Measurements from ENCODE around the gene F10. TPM values are rescaled to one million over a fixed set of nuclear protein-coding genes. Genes with fewer than 3 reads are reported as not detected.
"Not testable (repeated sequence)": the region's sequence is repeated elsewhere in the genome, so short reads cannot be mapped to it uniquely, and the experiment has no call there.

The F10 gene
- total RNA-seq, 5 donors from 2014 or later (not counting 1 experiment from before 2014, with no cell fraction given) = not detected

DNA sequence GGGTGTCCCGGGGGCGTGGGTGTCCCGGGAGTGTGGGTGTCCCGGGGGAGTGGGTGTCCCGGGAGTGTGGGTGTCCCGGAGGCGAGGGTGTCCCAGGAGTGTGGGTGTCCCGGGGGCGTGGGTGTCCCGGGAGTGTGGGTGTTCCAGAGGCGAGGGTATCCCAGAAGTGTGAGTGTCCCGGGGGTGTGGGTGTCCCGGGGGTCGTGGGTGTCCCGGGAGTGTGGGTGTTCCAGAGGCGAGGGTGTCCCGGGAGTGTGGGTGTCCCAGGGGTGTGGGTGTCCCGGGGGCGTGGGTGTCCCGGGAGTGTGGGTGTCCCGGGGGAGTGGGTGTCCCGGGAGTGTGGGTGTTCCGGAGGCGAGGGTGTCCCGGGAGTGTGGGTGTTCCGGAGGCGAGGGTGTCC, 14.1 kb upstream of the F10 start:
- 95% methylated on average over 14 of the region's 27 CpGs for WGBS (ENCODE audit: insufficient coverage)
- H3K27ac Mint-ChIP-seq; H3K36me3 Mint-ChIP-seq; H3K27ac ChIP-seq (ENCODE audit: low read length); H3K4me3 ChIP-seq (ENCODE audit: control insufficient read depth in 1 of 2, extremely low read depth in 1 of 2, low read length in 1 of 2); H3K9me3 ChIP-seq; H3K27me3 Mint-ChIP-seq; H3K9me3 Mint-ChIP-seq; H3K4me1 Mint-ChIP-seq; POLR2A ChIA-PET; H3K4me3 Mint-ChIP-seq; DNase-seq; H3K36me3 ChIP-seq (ENCODE audit: control insufficient read depth in 2 of 2, extremely low read depth in 1 of 2, insufficient read depth in 1 of 2, low read length in 1 of 2); CTCF ChIA-PET; ATAC-seq (replicated peaks in 1 of 4): not testable (repeated sequence)
- peaks cover 3 to 45% of the 10 kb centered on the region in 2 experiments for H3K27me3 ChIP-seq (replicated peaks in 1 of 2; ENCODE audit: control insufficient read depth in 2 of 2, extremely low read depth in 1 of 2, insufficient read depth in 2 of 2, low read length in 1 of 2)
- H3K4me1 ChIP-seq (ENCODE audit: control insufficient read depth in 1 of 2, extremely low read depth in 1 of 2, insufficient read depth in 2 of 2, low read length in 2 of 2) = peaks cover 0 to 21% of the 10 kb centered on the region in 2 experiments

DNA sequence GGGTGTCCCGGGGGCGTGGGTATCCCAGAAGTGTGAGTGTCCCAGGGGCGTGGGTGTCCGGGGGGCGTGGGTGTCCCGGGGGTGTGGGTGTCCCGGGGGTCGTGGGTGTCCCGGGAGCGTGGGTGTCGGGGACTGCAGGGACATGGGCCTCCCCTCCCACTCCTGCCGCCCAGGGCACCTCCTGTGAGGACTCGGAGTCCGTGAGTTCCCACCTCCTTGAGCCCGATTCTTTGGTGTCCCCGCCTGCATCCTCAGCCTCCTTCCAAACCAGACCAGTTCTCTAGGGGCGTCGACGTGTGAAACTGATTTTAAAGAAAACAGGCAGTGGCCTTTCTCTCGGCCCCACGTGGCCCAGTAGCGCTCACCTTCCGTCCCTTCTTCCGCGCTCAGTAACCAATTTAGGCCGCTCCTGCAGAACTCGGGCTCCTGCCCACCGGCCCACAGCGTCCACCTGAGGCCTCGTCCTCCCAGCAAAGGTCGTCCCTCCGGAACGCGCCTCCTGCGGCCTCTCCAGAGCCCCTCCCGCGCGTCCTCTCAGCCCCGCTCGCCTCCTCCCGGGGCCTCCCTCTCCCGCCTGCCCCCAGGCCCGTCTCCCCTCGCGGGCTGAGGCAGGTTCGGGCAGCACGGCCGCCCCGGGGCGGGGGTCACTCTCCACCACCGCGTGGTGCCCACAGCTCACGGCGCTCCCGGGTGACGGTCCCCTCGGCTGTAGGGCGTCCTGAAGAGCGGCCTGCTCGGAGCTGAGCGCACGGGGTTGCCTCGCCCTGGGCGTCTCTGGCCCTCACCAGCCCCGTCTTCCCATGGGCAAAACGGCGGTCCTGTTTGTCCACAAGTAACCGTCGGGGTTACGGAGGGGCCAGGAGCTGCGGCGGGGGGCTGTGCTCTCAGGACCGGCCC, 13.2 kb upstream of the F10 start:
- no peak overlapping the region for H3K27ac ChIP-seq (ENCODE audit: low read length)
- H3K4me3 ChIP-seq (ENCODE audit: control insufficient read depth in 1 of 2, extremely low read depth in 1 of 2, low read length in 1 of 2) = peak overlapping the region in 1 of 2 donors; percentile 21
- 41% methylated on average over 70 of the region's 73 CpGs for WGBS (ENCODE audit: insufficient coverage)
- H3K36me3 ChIP-seq (ENCODE audit: control insufficient read depth in 2 of 2, extremely low read depth in 1 of 2, insufficient read depth in 1 of 2, low read length in 1 of 2) = no peaks in the 10 kb centered on the region
- H3K4me1 ChIP-seq (ENCODE audit: control insufficient read depth in 1 of 2, extremely low read depth in 1 of 2, insufficient read depth in 2 of 2, low read length in 2 of 2) = peaks cover 0 to 21% of the 10 kb centered on the region in 2 experiments
- Mint-ChIP-seq H3K4me3 (peak overlapping the region; percentile 39 to 60 (median 53)), H3K27me3 (peaks cover 0 to 2% of the 10 kb centered on the region in 2 donors), H3K9me3 (no peaks in the 10 kb centered on the region), H3K36me3 (no peaks in the 10 kb centered on the region), H3K27ac (no peak overlapping the region), H3K4me1 (peaks cover 0 to 5% (median 3%) of the 10 kb centered on the region in 3 donors)
- H3K9me3 ChIP-seq = no peaks in the 10 kb centered on the region
- POLR2A ChIA-PET = no interaction called here
- CTCF ChIA-PET = no interaction called here
- ATAC-seq (replicated peaks in 1 of 4) = no peak
- H3K27me3 ChIP-seq (replicated peaks in 1 of 2; ENCODE audit: control insufficient read depth in 2 of 2, extremely low read depth in 1 of 2, insufficient read depth in 2 of 2, low read length in 1 of 2) = peaks cover 3 to 41% of the 10 kb centered on the region in 2 experiments
- no peak for DNase-seq

- no peaks in the 10 kb centered on the region for H3K9me3 ChIP-seq
- no peaks in the 10 kb centered on the region for H3K36me3 ChIP-seq (ENCODE audit: control insufficient read depth in 2 of 2, extremely low read depth in 1 of 2, insufficient read depth in 1 of 2, low read length in 1 of 2)
- CTCF ChIA-PET = no interaction called here
- H3K36me3 Mint-ChIP-seq = no peaks in the 10 kb centered on the region
- POLR2A ChIA-PET = no interaction called here
- peaks cover 0 to 5% of the 10 kb centered on the region in 2 donors for H3K27me3 Mint-ChIP-seq
- DNase-seq (peak in 12 of 35 experiments; percentile 8 to 37 (median 16)), ATAC-seq (replicated peaks in 1 of 4) (peak; percentile 62 to 71 (median 66))
- peaks cover 0 to 21% of the 10 kb centered on the region in 2 experiments for H3K4me1 ChIP-seq (ENCODE audit: control insufficient read depth in 1 of 2, extremely low read depth in 1 of 2, insufficient read depth in 2 of 2, low read length in 2 of 2)
- no peak overlapping the region for H3K27ac Mint-ChIP-seq
- H3K27me3 ChIP-seq (replicated peaks in 1 of 2; ENCODE audit: control insufficient read depth in 2 of 2, extremely low read depth in 1 of 2, insufficient read depth in 2 of 2, low read length in 1 of 2) = peaks cover 3 to 43% of the 10 kb centered on the region in 2 experiments
- 3% methylated on average over 99 of the region's 99 CpGs for WGBS (ENCODE audit: insufficient coverage)
- peaks cover 0 to 5% (median 3%) of the 10 kb centered on the region in 3 donors for H3K4me1 Mint-ChIP-seq
- H3K9me3 Mint-ChIP-seq = no peaks in the 10 kb centered on the region
- peak overlapping the region; percentile 50 to 71 for H3K4me3 ChIP-seq (ENCODE audit: control insufficient read depth in 1 of 2, extremely low read depth in 1 of 2, low read length in 1 of 2)
- no peak overlapping the region for H3K27ac ChIP-seq (ENCODE audit: low read length)
- H3K4me3 Mint-ChIP-seq = peak overlapping the region; percentile 50 to 65 (median 60)
Measured at GRCh38 chr13:113110048-113110851, 12.3 kb upstream of the F10 start.

- Mint-ChIP-seq H3K27ac (no peak overlapping the region), H3K36me3 (no peaks in the 10 kb centered on the region), H3K4me3 (peak overlapping the region; percentile 51 to 65 (median 60)), H3K27me3 (peaks cover 0 to 5% of the 10 kb centered on the region in 2 donors), H3K9me3 (no peaks in the 10 kb centered on the region), H3K4me1 (peaks cover 0 to 5% (median 3%) of the 10 kb centered on the region in 3 donors)
- ChIA-PET POLR2A (no interaction called here), CTCF (no interaction called here)
- Histone ChIP-seq H3K27ac (ENCODE audit: low read length) (no peak overlapping the region), H3K36me3 (ENCODE audit: control insufficient read depth in 2 of 2, extremely low read depth in 1 of 2, insufficient read depth in 1 of 2, low read length in 1 of 2) (no peaks in the 10 kb centered on the region), H3K9me3 (no peaks in the 10 kb centered on the region), H3K27me3 (replicated peaks in 1 of 2; ENCODE audit: control insufficient read depth in 2 of 2, extremely low read depth in 1 of 2, insufficient read depth in 2 of 2, low read length in 1 of 2) (peaks cover 3 to 45% of the 10 kb centered on the region in 2 experiments), H3K4me1 (ENCODE audit: control insufficient read depth in 1 of 2, extremely low read depth in 1 of 2, insufficient read depth in 2 of 2, low read length in 2 of 2) (peaks cover 0 to 21% of the 10 kb centered on the region in 2 experiments), H3K4me3 (ENCODE audit: control insufficient read depth in 1 of 2, extremely low read depth in 1 of 2, low read length in 1 of 2) (peak overlapping the region; percentile 50 to 71)
- 19% methylated on average over 46 of the region's 49 CpGs for WGBS (ENCODE audit: insufficient coverage)
- DNase-seq (no peak), ATAC-seq (replicated peaks in 1 of 4) (peak; percentile 46 to 59 (median 47))
Measured at GRCh38 chr13:113110852-113111315, 11.7 kb upstream of the F10 start.

- DNase-seq; CTCF ChIA-PET; H3K27ac ChIP-seq (ENCODE audit: low read length); ATAC-seq (replicated peaks in 1 of 4); H3K27ac Mint-ChIP-seq; H3K9me3 ChIP-seq; POLR2A ChIA-PET; H3K27me3 Mint-ChIP-seq; H3K4me3 Mint-ChIP-seq; H3K36me3 ChIP-seq (ENCODE audit: control insufficient read depth in 2 of 2, extremely low read depth in 1 of 2, insufficient read depth in 1 of 2, low read length in 1 of 2); H3K36me3 Mint-ChIP-seq; H3K9me3 Mint-ChIP-seq; H3K4me3 ChIP-seq (ENCODE audit: control insufficient read depth in 1 of 2, extremely low read depth in 1 of 2, low read length in 1 of 2); H3K4me1 Mint-ChIP-seq: not testable (repeated sequence)
- H3K4me1 ChIP-seq (ENCODE audit: control insufficient read depth in 1 of 2, extremely low read depth in 1 of 2, insufficient read depth in 2 of 2, low read length in 2 of 2) = peaks cover 0 to 21% of the 10 kb centered on the region in 2 experiments
- H3K27me3 ChIP-seq (replicated peaks in 1 of 2; ENCODE audit: control insufficient read depth in 2 of 2, extremely low read depth in 1 of 2, insufficient read depth in 2 of 2, low read length in 1 of 2) = peaks cover 3 to 45% of the 10 kb centered on the region in 2 experiments
- WGBS (ENCODE audit: insufficient coverage) = 75% methylated on average over 5 of the region's 5 CpGs
Measured at GRCh38 chr13:113111821-113112220, 10.8 kb upstream of the F10 start.

GRCh38 chr13:113112475-113112874, 10.1 kb upstream of the F10 start:
- ATAC-seq (replicated peaks in 1 of 4); CTCF ChIA-PET; H3K27ac ChIP-seq (ENCODE audit: low read length); DNase-seq; H3K27ac Mint-ChIP-seq; H3K9me3 Mint-ChIP-seq; H3K36me3 Mint-ChIP-seq; POLR2A ChIA-PET; H3K27me3 Mint-ChIP-seq; H3K36me3 ChIP-seq (ENCODE audit: control insufficient read depth in 2 of 2, extremely low read depth in 1 of 2, insufficient read depth in 1 of 2, low read length in 1 of 2); H3K9me3 ChIP-seq; H3K4me1 Mint-ChIP-seq; H3K4me3 Mint-ChIP-seq; H3K4me3 ChIP-seq (ENCODE audit: control insufficient read depth in 1 of 2, extremely low read depth in 1 of 2, low read length in 1 of 2): not testable (repeated sequence)
- 33% methylated on average over 1 of the region's 1 CpG for WGBS (ENCODE audit: insufficient coverage)
- Histone ChIP-seq H3K27me3 (replicated peaks in 1 of 2; ENCODE audit: control insufficient read depth in 2 of 2, extremely low read depth in 1 of 2, insufficient read depth in 2 of 2, low read length in 1 of 2) (peaks cover 3 to 45% of the 10 kb centered on the region in 2 experiments), H3K4me1 (ENCODE audit: control insufficient read depth in 1 of 2, extremely low read depth in 1 of 2, insufficient read depth in 2 of 2, low read length in 2 of 2) (peaks cover 0 to 21% of the 10 kb centered on the region in 2 experiments)

Measured in T-cell (primary cell).